K562 (cell line): ENCODE results near the gene PRKACB. TPM values are rescaled to one million over a fixed set of nuclear protein-coding genes. Genes with fewer than 3 reads are reported as not detected.
A peak's percentile ranks its signal among the peaks of the same experiment; 100 is the strongest.

Experiments
- EZH2 ChIP-seq: IDR thresholded peaks from 2 replicates; pipeline ENCODE4 v1.6.1; 2012; ENCODE audit warnings: low read depth, mild to moderate bottlenecking, inconsistent platforms, low read length, borderline replicate concordance
- FOXJ3 ChIP-seq: sonication (generic); formaldehyde crosslinking; IDR thresholded peaks from 2 replicates; pipeline ENCODE4 v1.4.0; 2020; ENCODE audit warnings: mild to moderate bottlenecking, missing genetic modification reagents
- MIER1 ChIP-seq: fragments of 450-650 bp; IDR thresholded peaks from 2 replicates; pipeline ENCODE4 v1.6.1; 2016; ENCODE audit warnings: antibody characterized with exemption, mild to moderate bottlenecking, low read depth
- MTA1 ChIP-seq: fragments of 450-650 bp; IDR thresholded peaks from 2 replicates; pipeline ENCODE4 v1.6.1; 2017; ENCODE audit warnings: borderline replicate concordance
- PTTG1 ChIP-seq: fragments of 450-650 bp; IDR thresholded peaks from 2 replicates; pipeline ENCODE4 v1.6.1; 2016; ENCODE audit warnings: low read depth, mild to moderate bottlenecking, missing genetic modification characterization, missing compliant biosample characterization
- RAD21 ChIP-seq, 2 experiments: fragments of 250-450 bp in 1 of 2; fragments of 450-650 bp in 1 of 2; sonication (Bioruptor Pico) in 1 of 2; formaldehyde crosslinking in 1 of 2; IDR thresholded peaks in 1 of 2; conservative IDR thresholded peaks in 1 of 2; 2 replicates each; pipeline versions ENCODE4 v1.4.0 to v1.8.0; 2020 to 2022; ENCODE audit warnings: mild to moderate bottlenecking in 2 of 2, moderate library complexity in 1 of 2
- SMAD3 ChIP-seq: fragments of 450-650 bp; formaldehyde crosslinking; conservative IDR thresholded peaks from 2 replicates; pipeline ENCODE4 v1.4.0; 2020; ENCODE audit warnings: mild to moderate bottlenecking
- SMARCA4 ChIP-seq: fragments of 450-650 bp; IDR thresholded peaks from 2 replicates; pipeline ENCODE4 v1.6.1; 2016
- ZNF217 ChIP-seq: sonication (generic); formaldehyde crosslinking; IDR thresholded peaks from 2 replicates; pipeline ENCODE4 v1.8.0; 2022; ENCODE audit warnings: mild to moderate bottlenecking, missing genetic modification reagents
- ZNF436 ChIP-seq: fragments of 250-450, 450-650 bp; sonication (Bioruptor Pico); formaldehyde crosslinking; IDR thresholded peaks from 2 replicates; pipeline ENCODE4 v1.7.0; 2020; ENCODE audit warnings: mild to moderate bottlenecking
- polyA plus RNA-seq, 8 experiments: library from polyadenylated mRNA; depleted of rRNA in 4 of 8; stranded (reverse) in 5 of 8; unstranded in 3 of 8; fragments of >200 nt; fragmentation: Nextera tagmentation in 2 of 8; fragmentation: Illumina TruSeq in 1 of 8; extraction: Ambion mirVana in 2 of 8; extraction: Trizol in 1 of 8; gene quantifications; 2 replicates each; pipeline versions ENCODE4 v1.2.1 to v1.2.3, GENCODE V29; 2011 to 2014; ENCODE audit warnings: inconsistent platforms in 1 of 8, missing spikeins in 1 of 8
- total RNA-seq, 7 experiments: library from RNA; depleted of rRNA in 6 of 7; stranded (reverse); fragments of >200 nt in 6 of 7; fragmentation: Illumina TruSeq in 2 of 7; extraction: Trizol in 2 of 7; gene quantifications; 2 replicates each; pipeline versions ENCODE4 v1.2.1 to v1.2.3, GENCODE V29; 2011 to 2021; ENCODE audit warnings: low replicate concordance in 1 of 7
- TF ChIP-seq, protein P1 (sequence below), 2 experiments: fragments of 450-650 bp; IDR thresholded peaks; 2 replicates each; pipeline ENCODE4 v1.6.1; 2016; ENCODE audit warnings: mild to moderate bottlenecking in 2 of 2, borderline replicate concordance in 1 of 2, low read depth in 1 of 2, moderate library complexity in 1 of 2
- TF ChIP-seq, protein P2 (sequence below): sonication (generic); formaldehyde crosslinking; IDR thresholded peaks from 2 replicates; pipeline ENCODE4 v1.8.1; 2023; ENCODE audit warnings: mild to moderate bottlenecking, missing genetic modification reagents, moderate library complexity

Gene PRKACB
- total and polyA plus RNA-seq, 9 of the 15 experiments (the other 6 are each of a cell fraction or from before 2014, with no cell fraction given) = 1.1 to 5.2 (median 2.8) TPM

DNA sequence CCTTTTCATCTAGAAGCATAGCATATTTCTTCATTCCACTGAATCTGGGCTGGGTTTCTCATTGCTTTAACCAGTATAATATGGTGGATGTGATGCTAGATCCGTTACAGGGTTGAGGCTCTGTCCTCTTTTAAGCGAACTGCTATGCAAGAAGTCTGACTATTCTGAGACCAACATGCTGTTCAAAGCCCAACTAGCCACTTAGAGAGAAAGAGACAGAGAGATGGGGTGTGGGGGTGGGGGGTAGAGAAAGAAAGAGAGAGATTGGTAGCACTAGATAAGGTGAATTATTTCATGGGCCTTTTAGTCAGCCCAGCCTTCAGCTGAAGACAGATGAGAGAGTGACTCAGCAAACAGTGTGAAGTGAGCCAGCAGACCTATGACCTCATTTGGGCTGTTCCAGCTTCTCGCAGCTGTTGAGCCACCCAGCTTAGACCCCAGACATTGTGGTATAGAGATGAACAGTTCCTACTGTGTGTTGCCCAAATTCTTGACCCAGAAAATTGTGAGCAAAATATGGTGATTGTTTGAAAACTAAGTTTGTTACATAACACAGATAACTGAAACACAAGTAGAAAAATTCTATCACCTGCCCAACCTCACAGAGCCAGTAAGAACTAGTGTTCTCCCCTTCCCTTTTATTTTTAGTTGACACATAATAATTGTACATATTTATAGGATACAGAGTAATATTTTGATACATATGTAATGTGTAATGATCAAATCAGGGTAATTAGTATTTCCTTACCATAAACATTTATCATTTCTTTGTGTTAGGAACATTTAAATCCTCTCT, 40.7 kb upstream of the PRKACB start (continued):
- TF ChIP-seq, protein P1, sequence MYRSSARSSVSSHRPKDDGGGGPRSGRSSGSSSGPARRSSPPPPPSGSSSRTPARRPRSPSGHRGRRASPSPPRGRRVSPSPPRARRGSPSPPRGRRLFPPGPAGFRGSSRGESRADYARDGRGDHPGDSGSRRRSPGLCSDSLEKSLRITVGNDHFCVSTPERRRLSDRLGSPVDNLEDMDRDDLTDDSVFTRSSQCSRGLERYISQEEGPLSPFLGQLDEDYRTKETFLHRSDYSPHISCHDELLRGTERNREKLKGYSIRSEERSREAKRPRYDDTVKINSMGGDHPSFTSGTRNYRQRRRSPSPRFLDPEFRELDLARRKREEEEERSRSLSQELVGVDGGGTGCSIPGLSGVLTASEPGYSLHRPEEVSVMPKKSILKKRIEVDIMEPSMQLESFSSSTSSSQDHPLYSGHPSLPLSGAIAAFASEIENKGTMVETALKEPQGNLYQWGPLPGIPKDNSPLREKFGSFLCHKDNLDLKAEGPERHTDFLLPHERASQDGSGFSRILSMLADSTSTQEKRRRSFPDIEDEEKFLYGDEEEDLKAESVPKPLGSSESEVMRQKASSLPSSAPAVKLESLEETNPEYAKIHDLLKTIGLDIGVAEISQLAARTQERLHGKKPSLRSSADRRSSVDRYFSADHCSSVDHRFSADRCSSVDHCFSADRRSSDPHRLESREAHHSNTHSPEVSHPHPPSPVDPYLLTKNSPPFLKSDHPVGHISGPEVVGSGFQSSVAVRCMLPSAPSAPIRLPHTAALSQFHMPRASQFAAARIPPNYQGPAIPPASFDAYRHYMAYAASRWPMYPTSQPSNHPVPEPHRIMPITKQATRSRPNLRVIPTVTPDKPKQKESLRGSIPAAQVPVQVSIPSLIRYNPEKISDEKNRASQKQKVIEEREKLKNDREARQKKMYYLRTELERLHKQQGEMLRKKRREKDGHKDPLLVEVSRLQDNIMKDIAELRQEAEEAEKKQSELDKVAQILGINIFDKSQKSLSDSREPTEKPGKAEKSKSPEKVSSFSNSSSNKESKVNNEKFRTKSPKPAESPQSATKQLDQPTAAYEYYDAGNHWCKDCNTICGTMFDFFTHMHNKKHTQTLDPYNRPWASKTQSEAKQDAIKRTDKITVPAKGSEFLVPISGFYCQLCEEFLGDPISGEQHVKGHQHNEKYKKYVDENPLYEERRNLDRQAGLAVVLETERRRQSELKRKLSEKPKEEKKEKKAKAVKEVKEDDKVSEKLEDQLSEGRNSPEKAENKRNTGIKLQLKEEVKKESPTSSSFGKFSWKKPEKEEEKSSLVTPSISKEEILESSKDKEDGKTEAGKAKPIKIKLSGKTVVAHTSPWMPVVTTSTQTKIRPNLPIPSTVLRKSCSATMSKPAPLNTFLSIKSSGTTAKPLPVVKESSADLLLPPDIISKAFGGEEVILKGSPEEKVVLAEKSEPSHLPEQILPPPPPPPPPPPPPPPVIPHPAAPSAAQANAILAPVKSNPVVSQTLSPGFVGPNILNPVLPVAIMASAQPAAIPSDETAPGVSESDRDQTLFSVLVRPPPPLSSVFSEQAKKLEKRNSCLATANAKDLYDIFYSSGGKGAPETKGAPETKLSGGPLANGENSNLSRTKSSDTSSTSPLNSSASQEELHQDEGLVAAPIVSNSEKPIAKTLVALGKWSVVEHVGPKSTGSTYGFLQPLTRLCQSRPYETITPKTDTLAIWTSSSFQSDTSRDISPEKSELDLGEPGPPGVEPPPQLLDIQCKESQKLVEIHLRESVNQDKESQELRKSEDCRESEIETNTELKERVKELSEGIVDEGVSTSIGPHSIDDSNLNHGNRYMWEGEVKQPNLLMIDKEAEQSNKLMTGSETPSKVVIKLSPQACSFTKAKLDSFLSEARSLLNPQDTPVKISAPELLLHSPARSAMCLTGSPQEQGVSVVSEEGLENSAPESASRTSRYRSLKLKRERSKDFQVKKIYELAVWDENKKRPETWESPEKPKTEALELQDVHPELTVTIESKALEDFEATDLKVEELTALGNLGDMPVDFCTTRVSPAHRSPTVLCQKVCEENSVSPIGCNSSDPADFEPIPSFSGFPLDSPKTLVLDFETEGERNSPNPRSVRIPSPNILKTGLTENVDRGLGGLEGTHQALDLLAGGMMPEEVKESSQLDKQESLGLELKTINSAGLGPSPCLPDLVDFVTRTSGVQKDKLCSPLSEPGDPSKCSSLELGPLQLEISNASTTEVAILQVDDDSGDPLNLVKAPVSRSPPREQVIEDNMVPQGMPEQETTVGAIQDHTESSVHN (IDR thresholded peaks at IDR 0.05; ENCODE audit: borderline replicate concordance in 1 of 2, low read depth in 1 of 2) = peak in 1 of 2 experiments; percentile 98; a peak in 2 of 4 replicates
- TF ChIP-seq SMAD3 (CRISPR knock-in tag) = 0 out of 2 replicates have a peak, but pooled peaks have one; percentile 49
- TF ChIP-seq, protein P2, sequence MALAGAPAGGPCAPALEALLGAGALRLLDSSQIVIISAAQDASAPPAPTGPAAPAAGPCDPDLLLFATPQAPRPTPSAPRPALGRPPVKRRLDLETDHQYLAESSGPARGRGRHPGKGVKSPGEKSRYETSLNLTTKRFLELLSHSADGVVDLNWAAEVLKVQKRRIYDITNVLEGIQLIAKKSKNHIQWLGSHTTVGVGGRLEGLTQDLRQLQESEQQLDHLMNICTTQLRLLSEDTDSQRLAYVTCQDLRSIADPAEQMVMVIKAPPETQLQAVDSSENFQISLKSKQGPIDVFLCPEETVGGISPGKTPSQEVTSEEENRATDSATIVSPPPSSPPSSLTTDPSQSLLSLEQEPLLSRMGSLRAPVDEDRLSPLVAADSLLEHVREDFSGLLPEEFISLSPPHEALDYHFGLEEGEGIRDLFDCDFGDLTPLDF = no peak
- peak; percentile 85 for TF ChIP-seq MTA1
- TF ChIP-seq MIER1 = no peak
- no peak for TF ChIP-seq ZNF436 (CRISPR knock-in tag)
- no peak for TF ChIP-seq ZNF217 (CRISPR knock-in tag)
- peak; percentile 76; the same call in 1 of the 2 replicates for TF ChIP-seq PTTG1 (tag)
- TF ChIP-seq SMARCA4 = peak; percentile 96
- 0 out of 4 replicates have a peak, but pooled peaks of 1 of the 2 experiments have one; percentile 9 for TF ChIP-seq RAD21 (CRISPR knock-in tag; conservative IDR thresholded peaks at IDR 0.05 in 1 of 2, IDR thresholded peaks at IDR 0.05 in 1 of 2)
- TF ChIP-seq EZH2 = no peak
- TF ChIP-seq FOXJ3 (CRISPR knock-in tag) = no peak
